GM08714 (cell line): ENCODE measurements around the gene ANKAR.

Experiments used
- H3K4me3 ChIP-seq: fragments of 200-500 bp; sonication (Bioruptor generic); 2 replicates; pipeline ENCODE4 v1.5.1; 2014; ENCODE audit warnings: mild to moderate bottlenecking, low read length, inconsistent platforms
- ZNF274 ChIP-seq: IDR thresholded peaks from 2 replicates; pipeline ENCODE4 v1.6.1; 2012; ENCODE audit warnings: mild to moderate bottlenecking, low read depth, low read length

ANKAR gene, protein sequence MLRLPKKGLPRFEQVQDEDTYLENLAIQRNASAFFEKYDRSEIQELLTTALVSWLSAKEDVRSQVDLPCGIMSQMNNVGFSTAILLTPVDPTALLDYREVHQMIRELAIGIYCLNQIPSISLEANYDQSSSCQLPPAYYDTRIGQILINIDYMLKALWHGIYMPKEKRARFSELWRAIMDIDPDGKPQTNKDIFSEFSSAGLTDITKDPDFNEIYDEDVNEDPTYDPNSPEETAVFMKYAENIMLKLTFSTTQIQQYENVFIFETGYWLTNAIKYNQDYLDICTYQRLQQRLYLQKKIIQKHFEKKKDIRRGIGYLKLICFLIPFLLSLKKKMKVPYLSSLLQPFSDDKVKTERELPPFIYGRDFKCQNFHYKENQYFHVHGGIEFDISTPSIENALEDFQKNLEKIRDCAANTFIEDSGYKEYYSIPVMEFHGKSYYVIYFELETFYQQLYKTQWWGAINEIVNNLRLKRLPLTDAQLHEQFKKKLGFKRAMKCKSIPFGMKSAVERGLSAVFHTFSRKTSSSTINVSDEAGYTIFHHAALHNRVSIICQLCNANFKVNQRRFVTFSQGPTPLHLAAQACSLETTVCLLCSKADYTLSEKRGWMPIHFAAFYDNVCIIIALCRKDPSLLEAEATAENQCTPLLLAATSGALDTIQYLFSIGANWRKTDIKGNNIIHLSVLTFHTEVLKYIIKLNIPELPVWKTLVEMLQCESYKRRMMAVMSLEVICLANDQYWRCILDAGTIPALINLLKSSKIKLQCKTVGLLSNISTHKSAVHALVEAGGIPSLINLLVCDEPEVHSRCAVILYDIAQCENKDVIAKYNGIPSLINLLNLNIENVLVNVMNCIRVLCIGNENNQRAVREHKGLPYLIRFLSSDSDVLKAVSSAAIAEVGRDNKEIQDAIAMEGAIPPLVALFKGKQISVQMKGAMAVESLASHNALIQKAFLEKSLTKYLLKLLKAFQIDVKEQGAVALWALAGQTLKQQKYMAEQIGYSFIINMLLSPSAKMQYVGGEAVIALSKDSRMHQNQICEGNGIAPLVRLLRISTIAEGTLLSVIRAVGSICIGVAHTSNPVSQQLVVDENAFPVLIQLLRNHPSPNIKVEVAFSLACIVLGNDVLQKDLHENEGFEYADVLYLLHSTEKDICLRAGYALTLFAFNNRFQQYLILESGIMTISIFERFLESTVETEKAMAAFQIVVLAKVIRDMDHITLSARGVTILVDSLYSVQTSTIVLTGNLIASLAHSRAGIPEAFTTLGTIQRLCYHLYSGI (N-terminal part only)

GRCh38 chr2:189674374-189675112 lies at the start of gene ANKAR:
Gene ANKAR (plus strand): TSS chr2:189674670. CDS start chr2:189676491, 1,821 bp downstream.
- H3K4me3 ChIP-seq = peak within 1 kb of the TSS; percentile 79
- TF ChIP-seq ZNF274 = no peak

DNA sequence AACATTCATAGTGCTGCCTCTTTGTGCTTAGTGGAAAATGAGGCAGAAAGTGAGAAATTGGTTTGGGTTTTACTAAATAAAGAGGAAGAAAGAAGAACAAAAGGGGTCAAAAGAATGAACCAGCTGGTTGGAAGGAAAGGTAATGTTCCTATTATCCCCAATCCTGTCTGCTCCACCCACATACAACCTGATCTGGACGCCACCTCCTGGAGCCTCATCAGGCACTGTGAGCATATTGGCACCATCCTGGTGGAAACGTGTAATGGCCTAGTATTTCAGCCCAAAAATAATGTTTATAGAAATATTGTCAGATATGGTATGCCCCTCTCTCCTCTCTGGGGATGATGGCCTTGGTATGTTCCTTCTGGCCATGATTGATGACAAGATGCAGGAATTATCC lies 48.8 kb upstream of the ANKAR start:
- no peak for TF ChIP-seq ZNF274
- no peak overlapping the region for H3K4me3 ChIP-seq

- TF ChIP-seq ZNF274 = no peak
- no peak overlapping the region for H3K4me3 ChIP-seq
These were observed 46.7 kb upstream of the ANKAR start for GRCh38 chr2:189627789-189628188.

GRCh38 chr2:189628817-189629530 lies 45.5 kb upstream of the ANKAR start:
- no peak overlapping the region for H3K4me3 ChIP-seq
- no peak for TF ChIP-seq ZNF274

DNA sequence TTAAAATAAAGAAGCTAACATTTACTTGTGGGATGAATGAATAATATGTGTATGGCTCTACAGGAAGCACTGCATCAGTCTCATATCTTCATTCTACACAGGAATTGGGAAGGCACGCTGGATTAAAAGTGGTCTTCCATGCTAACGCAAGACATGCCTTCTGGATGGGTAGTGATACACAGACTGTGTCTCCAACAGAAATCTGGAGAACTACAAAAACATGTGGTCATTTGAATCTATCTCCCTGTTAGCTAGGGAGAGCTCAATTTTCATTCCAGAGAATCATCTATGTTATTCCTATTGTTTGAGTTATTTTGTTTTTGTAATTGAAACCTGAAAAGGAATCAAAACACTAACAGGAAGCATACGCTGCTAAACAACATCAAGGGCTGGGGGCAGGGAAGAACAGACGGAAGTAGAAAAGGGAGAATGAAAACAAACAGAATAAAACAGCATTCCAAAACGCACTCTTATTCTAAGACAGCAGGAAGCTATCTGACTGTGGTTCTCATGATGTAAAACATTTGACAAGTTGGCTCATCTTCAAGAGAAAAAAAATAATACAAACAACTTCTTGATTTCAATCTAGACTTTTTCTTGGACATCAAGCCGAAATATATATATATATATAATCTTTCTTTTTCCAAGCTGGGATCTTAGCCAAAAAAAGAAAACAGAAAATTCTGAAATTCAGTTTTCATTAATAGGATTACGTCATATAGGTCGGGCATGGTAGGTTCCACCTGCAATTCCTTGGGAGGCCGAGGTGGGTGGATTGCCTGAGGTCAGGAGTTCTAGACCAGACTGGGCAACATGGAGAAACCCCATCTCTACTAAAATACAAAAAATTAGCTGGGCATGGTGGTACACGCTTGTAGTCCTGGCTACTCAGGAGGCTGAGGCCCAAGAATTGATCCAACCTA lies 44.7 kb upstream of the ANKAR start:
- no peak overlapping the region for H3K4me3 ChIP-seq
- no peak for TF ChIP-seq ZNF274

DNA sequence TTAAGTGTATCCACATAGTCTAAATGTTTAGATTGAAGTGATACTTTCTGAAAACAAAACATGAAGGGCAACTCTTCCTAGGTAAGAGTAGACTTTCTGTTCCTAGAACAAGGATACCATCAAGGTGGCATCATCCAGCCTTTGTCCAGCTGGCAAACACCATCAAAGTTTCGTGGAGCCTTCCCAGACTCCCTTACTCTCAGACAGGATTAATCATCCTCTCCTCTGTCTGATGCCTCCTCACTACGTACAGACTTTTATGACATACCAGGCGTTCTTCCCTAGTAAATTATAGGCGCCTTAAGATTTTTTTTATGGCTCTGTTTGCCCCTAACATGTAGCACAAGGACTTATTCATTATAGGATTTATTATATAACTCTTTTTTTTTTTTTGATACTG lies 42.6 kb upstream of the ANKAR start:
- no peak for TF ChIP-seq ZNF274
- H3K4me3 ChIP-seq = no peak overlapping the region

- no peak overlapping the region for H3K4me3 ChIP-seq
- no peak for TF ChIP-seq ZNF274
These were observed 41.1 kb upstream of the ANKAR start for GRCh38 chr2:189633392-189633811.

DNA sequence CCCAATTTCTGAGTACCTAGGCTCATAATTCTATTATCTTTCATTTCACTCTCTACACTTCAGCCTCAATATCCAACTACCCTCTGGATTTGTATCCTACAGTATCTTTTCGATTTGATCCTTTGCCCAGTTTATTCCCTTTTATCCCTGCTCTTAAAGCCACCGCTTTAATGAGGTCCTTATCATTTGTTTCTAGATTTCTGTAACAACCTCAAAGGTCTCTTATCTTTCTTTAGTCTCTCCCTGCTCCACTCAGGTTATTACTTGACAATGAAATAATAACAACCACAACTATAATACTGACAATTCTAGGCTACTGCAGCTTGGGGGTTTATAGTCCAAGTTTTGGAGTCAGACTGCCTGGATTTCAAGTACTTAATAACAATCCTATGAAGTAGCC lies 39.1 kb upstream of the ANKAR start:
- no peak overlapping the region for H3K4me3 ChIP-seq
- TF ChIP-seq ZNF274 = no peak

GRCh38 chr2:189638301-189639006 lies 36.0 kb upstream of the ANKAR start:
- H3K4me3 ChIP-seq = no peak overlapping the region
- TF ChIP-seq ZNF274 = no peak

DNA sequence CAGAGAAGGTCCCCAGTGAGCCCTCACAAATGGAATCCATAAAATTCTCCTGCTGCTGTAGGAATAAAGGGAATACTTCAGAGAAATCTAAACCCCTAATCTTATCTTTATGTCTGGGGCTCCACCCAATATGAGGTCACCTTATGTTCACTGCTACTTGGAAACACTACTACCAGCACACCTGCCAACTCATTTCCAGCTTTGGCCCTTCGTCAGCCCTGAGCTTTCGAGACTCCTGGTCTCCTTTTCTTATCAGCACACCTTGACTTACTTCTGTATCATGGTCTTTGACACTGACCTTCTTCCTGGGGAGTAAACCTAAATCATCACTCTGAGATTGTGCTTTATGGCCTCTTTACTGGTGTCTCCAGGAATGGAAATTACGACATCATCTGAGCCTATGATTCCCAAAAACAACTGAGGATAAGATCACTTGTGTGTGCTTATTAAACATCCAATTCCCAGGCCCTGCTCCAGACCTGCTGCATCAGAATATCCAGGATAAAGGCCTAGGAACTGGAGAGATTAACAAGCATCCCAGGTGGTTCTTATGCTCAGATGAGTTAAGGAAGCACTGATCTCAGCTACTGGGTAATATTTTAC lies 35.4 kb upstream of the ANKAR start:
- no peak overlapping the region for H3K4me3 ChIP-seq
- TF ChIP-seq ZNF274 = no peak

- H3K4me3 ChIP-seq = no peak overlapping the region
- TF ChIP-seq ZNF274 = no peak
These were observed 33.5 kb upstream of the ANKAR start for GRCh38 chr2:189641002-189641401.
